DND-41 (cell line): ENCODE results near the gene CSNK1A1.

Experiments
- ATAC-seq: fragments of 200-7000 bp; cut with Tn5 transposase; 3 replicates; pipeline ENCODE4 v1.9.1; 2021; ENCODE audit warnings: low read depth; ENCODE audit not compliant: insufficient read depth
- DNase-seq: peaks from one replicate; pipeline ENCODE4 v3.0.0-alpha.2; 2020
- H2AFZ ChIP-seq: 2 replicates; pipeline ENCODE4 v1.6.0; 2012; ENCODE audit warnings: low read depth, low read length
- H3K27ac ChIP-seq: 2 replicates; pipeline ENCODE4 v1.5.1; 2012; ENCODE audit warnings: low read length, inconsistent platforms
- H3K27me3 ChIP-seq: fragments of 200-600 bp; sonication (generic); 2 replicates; pipeline ENCODE4 v1.6.0; 2012; ENCODE audit warnings: low read length, mild to moderate bottlenecking, inconsistent platforms; ENCODE audit not compliant: insufficient read depth, poor library complexity
- H3K36me3 ChIP-seq: 2 replicates; pipeline ENCODE4 v1.5.1; 2012; ENCODE audit warnings: low read length, inconsistent platforms; ENCODE audit not compliant: insufficient read depth
- H3K4me1 ChIP-seq: 2 replicates; pipeline ENCODE4 v1.5.1; 2012; ENCODE audit warnings: mild to moderate bottlenecking, low read length; ENCODE audit not compliant: insufficient read depth
- H3K4me2 ChIP-seq: 2 replicates; pipeline ENCODE4 v1.6.0; 2012; ENCODE audit warnings: mild to moderate bottlenecking, moderate library complexity, low read length, inconsistent platforms; ENCODE audit not compliant: insufficient read depth
- H3K4me3 ChIP-seq, 2 experiments: fragments of 200-600 bp in 1 of 2; shearing (Covaris generic) in 1 of 2; 2 replicates each; pipeline ENCODE4 v1.5.1; 2012 to 2016; ENCODE audit warnings: inconsistent platforms in 2 of 2, low read length in 2 of 2, mild to moderate bottlenecking in 2 of 2, low read depth in 1 of 2, moderate library complexity in 1 of 2
- H3K79me2 ChIP-seq: 2 replicates; pipeline ENCODE4 v1.6.0; 2012; ENCODE audit warnings: low read length, inconsistent platforms; ENCODE audit not compliant: insufficient read depth
- H3K9ac ChIP-seq: 2 replicates; pipeline ENCODE4 v1.6.0; 2012; ENCODE audit warnings: low read depth, mild to moderate bottlenecking, inconsistent platforms, low read length, moderate library complexity
- H3K9me3 ChIP-seq: 2 replicates; pipeline ENCODE4 v1.5.1; 2012; ENCODE audit warnings: low read length, moderate library complexity, mild to moderate bottlenecking, inconsistent platforms; ENCODE audit not compliant: insufficient read depth, severe bottlenecking
- H4K20me1 ChIP-seq: 2 replicates; pipeline ENCODE4 v1.6.0; 2012; ENCODE audit warnings: low read length; ENCODE audit not compliant: insufficient read depth
- EZH2 ChIP-seq: IDR thresholded peaks from 3 replicates; pipeline ENCODE4 v1.6.1; 2012; ENCODE audit warnings: borderline replicate concordance, low read depth, mild to moderate bottlenecking, moderate library complexity, low read length, inconsistent platforms; ENCODE audit not compliant: severe bottlenecking
- TF ChIP-seq, protein P1 (sequence below): IDR thresholded peaks from 2 replicates; pipeline ENCODE4 v1.5.1; 2012; ENCODE audit warnings: borderline replicate concordance, low read length, moderate library complexity, mild to moderate bottlenecking; ENCODE audit not compliant: poor library complexity, severe bottlenecking; ENCODE audit errors: extremely low read depth

The CSNK1A1 gene

DNA sequence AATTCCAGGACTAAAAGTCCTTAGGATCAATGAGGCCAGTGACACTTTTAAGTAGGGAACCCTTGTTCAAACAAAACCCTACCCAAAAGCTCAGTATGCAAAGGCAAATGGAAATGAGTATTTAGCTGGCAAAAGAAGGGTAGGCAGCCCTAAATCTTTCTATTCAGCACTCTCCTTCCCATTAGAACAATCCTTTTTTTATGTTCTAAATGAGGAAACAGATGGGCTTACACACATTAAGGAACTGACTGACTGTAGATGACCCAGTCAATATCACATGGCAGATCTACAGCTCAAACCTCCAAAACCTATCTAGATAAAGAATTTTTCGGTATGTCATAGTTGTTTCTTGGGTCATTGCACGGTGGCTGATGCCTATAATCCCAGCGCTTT lies 7.2 kb downstream of the CSNK1A1 start:
- no peak overlapping the region for H3K9ac ChIP-seq
- no peak overlapping the region for H3K27ac ChIP-seq
- 0 out of 2 replicates have a peak overlapping the region, but pooled peaks have one; percentile 24 for H3K4me2 ChIP-seq

DNA sequence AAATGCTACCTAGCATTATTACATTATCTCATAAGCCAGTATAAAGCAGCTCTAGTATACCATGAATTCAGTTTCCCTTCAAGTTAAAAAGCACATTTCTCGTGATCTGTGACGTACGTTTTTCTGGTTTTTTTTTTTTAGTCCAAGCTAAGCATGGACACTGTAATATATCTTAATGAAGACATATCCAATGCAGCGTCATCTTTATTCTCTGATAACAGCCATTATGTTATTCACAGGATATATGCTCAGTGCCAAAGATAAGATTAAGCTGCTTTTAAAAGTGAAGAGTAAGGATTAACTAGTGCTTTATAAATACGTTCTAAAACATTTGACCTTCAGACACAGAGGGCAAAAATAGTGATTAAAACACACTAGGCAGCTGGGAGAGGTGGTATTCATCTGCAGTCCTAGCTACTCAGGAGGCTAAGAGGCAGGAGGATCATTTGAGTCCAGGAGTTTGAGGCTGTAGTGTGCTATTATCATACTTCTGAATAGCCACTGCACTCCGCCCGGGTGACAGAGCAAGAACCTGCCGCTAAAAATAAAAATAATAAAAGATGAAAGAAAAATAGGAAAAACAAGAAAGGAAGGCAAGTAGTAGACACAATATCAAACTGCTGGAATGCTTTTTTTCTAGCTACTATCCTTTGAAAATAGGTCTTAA lies 7.7 kb downstream of the CSNK1A1 start:
- Histone ChIP-seq H3K36me3 (peaks cover 88% of the 10 kb centered on the region), H3K79me2 (peaks cover 98% of the 10 kb centered on the region), H3K27ac (no peak overlapping the region), H3K4me2 (0 out of 2 replicates have a peak overlapping the region, but pooled peaks have one; percentile 24), H3K4me3 (no peak overlapping the region), H4K20me1 (peaks cover 62% of the 10 kb centered on the region), H3K27me3 (no peaks in the 10 kb centered on the region), H3K9me3 (no peaks in the 10 kb centered on the region), H2AFZ (no peak overlapping the region), H3K4me1 (peaks cover 28% of the 10 kb centered on the region), H3K9ac (no peak overlapping the region)
- no peak for ATAC-seq
- TF ChIP-seq EZH2 = no peak
- TF ChIP-seq, protein P1, sequence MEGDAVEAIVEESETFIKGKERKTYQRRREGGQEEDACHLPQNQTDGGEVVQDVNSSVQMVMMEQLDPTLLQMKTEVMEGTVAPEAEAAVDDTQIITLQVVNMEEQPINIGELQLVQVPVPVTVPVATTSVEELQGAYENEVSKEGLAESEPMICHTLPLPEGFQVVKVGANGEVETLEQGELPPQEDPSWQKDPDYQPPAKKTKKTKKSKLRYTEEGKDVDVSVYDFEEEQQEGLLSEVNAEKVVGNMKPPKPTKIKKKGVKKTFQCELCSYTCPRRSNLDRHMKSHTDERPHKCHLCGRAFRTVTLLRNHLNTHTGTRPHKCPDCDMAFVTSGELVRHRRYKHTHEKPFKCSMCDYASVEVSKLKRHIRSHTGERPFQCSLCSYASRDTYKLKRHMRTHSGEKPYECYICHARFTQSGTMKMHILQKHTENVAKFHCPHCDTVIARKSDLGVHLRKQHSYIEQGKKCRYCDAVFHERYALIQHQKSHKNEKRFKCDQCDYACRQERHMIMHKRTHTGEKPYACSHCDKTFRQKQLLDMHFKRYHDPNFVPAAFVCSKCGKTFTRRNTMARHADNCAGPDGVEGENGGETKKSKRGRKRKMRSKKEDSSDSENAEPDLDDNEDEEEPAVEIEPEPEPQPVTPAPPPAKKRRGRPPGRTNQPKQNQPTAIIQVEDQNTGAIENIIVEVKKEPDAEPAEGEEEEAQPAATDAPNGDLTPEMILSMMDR = no peak
- DNase-seq = no peak

More for the DNA sequence above, 7.2 kb downstream of the CSNK1A1 start:
- no peak overlapping the region for H2AFZ ChIP-seq
- peaks cover 98% of the 10 kb centered on the region for H3K79me2 ChIP-seq
- TF ChIP-seq, protein P1 = no peak
- no peak for TF ChIP-seq EZH2
- H3K4me1 ChIP-seq = peaks cover 34% of the 10 kb centered on the region
- H3K4me3 ChIP-seq = no peak overlapping the region
- no peaks in the 10 kb centered on the region for H3K27me3 ChIP-seq
- H4K20me1 ChIP-seq = peaks cover 58% of the 10 kb centered on the region
- no peaks in the 10 kb centered on the region for H3K9me3 ChIP-seq
- peaks cover 89% of the 10 kb centered on the region for H3K36me3 ChIP-seq
- ATAC-seq (no peak), DNase-seq (no peak)

DNA sequence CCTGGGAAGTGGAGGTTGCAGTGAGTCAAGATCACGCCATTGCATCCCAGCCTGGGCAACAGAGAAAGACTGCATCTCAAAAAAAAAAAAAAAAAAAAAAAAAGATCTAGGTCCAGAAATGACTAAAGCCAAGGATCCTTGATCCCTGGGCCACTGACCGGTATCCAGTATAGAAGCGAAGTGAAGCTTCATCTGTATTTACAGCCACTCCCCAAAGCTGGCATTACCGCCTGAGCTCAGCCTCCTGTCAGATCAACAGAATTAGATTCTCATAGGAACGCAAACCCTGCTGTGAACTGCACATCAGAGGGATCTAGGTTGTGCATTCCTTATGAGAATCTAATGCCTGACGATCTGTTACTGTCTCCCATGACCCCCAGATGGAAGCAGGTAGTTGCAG lies 9.3 kb downstream of the CSNK1A1 start:
- H3K4me3 ChIP-seq = no peak overlapping the region
- DNase-seq (no peak), ATAC-seq (no peak)
- H4K20me1 ChIP-seq = peaks cover 67% of the 10 kb centered on the region
- H3K9ac ChIP-seq = no peak overlapping the region
- H2AFZ ChIP-seq = no peak overlapping the region
- no peak overlapping the region for H3K27ac ChIP-seq
- H3K4me1 ChIP-seq = peaks cover 12% of the 10 kb centered on the region
- H3K4me2 ChIP-seq = 0 out of 2 replicates have a peak overlapping the region, but pooled peaks have one; percentile 4
- peaks cover 98% of the 10 kb centered on the region for H3K79me2 ChIP-seq
- no peaks in the 10 kb centered on the region for H3K9me3 ChIP-seq
- H3K27me3 ChIP-seq = no peaks in the 10 kb centered on the region
- TF ChIP-seq, protein P1 = no peak
- no peak for TF ChIP-seq EZH2
- peaks cover 85% of the 10 kb centered on the region for H3K36me3 ChIP-seq
